VCaP (cell line): Measurements from ENCODE around the gene GNB5.

Experiments
- H3K27ac ChIP-seq: fragments of 450-650 bp; 2 replicates; pipeline ENCODE4 v1.5.1; 2017
- TF ChIP-seq, protein P1 (sequence below): fragments of 450-650 bp; conservative IDR thresholded peaks from 2 replicates; pipeline ENCODE4 v1.5.1; 2017; ENCODE audit warnings: mild to moderate bottlenecking, moderate library complexity

GNB5 gene

DNA sequence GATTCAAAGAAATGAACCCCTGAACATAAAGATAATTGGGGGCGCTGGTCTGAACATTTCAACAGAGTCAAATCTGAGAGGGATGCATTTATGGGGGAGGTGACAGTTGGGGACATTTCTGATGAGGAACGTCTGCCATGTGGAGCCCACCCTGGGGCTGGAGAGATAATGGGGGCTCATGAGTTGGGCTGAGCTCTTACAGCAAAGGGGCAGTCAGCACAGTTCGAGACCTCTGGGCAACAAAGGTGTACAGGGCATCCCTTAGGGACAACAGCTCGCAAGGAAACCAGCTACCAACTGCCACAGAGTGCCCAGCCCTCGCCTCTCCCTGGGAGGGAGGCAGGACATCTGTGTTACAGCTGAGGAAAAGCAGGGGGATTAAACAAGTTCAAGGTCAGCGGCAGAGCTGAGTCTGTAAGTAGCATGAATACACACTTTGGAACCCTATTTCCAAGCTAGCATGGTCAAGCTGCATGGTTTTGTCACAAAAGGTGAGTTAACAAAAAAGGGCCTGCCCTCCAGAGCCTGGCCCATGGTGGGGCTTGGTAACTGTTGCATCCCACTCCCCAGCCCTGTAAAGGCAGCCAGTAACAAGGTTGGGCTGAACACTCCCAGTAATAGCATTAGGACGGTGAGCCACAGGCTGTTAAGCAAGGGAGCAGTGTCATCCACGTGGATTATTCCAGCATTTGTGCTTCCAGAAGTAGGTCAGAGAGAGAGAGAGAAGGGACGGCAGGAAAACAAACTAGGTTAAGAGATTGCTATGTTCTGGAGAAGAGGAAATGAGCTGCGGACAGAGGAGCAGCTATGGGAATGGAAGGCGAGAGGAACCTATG, 4.3 kb downstream of the GNB5 start:
- no peak overlapping the region for H3K27ac ChIP-seq
- TF ChIP-seq, protein P1, sequence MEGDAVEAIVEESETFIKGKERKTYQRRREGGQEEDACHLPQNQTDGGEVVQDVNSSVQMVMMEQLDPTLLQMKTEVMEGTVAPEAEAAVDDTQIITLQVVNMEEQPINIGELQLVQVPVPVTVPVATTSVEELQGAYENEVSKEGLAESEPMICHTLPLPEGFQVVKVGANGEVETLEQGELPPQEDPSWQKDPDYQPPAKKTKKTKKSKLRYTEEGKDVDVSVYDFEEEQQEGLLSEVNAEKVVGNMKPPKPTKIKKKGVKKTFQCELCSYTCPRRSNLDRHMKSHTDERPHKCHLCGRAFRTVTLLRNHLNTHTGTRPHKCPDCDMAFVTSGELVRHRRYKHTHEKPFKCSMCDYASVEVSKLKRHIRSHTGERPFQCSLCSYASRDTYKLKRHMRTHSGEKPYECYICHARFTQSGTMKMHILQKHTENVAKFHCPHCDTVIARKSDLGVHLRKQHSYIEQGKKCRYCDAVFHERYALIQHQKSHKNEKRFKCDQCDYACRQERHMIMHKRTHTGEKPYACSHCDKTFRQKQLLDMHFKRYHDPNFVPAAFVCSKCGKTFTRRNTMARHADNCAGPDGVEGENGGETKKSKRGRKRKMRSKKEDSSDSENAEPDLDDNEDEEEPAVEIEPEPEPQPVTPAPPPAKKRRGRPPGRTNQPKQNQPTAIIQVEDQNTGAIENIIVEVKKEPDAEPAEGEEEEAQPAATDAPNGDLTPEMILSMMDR = no peak

DNA sequence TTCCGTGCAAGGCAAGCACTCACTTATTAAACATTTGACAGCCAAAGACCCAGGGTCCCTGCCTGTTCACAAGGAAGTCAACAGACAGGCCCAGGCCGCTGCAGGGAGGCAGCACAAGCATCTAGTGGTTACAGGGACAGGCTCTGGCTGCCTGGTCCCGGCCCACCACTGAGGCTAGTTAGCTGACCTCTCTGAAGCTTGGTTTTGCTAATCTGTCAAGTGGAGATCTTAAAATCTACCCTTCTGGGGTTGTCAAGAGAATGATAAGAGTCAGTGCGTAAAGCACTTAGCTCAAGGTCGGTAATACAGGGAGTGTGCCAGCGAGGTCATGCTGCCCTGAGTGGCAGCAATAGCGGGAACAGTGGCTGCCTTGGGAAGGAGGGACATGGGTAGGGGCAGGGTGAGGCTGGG, 6.0 kb downstream of the GNB5 start:
- TF ChIP-seq, protein P1 = no peak
- no peak overlapping the region for H3K27ac ChIP-seq

DNA sequence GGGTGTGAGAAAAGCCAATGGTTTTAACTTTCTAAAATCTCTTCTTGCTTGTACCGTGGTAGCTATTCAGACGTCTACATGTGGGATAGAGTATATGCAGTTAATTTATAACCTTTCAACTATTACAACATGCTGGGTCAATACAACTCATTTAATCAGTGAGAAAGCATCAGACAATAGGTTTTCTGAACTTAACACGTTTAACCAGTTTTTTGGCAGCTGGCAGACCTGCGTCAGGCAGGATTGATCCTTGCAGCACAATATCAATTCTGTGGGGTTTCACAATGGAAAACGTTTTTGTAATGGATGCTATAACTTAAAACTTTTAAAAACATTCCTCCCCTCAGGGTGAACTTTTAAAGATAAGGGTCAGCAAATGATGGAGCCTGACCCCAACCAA, 6.5 kb downstream of the GNB5 start:
- H3K27ac ChIP-seq = no peak overlapping the region
- TF ChIP-seq, protein P1 = no peak

DNA sequence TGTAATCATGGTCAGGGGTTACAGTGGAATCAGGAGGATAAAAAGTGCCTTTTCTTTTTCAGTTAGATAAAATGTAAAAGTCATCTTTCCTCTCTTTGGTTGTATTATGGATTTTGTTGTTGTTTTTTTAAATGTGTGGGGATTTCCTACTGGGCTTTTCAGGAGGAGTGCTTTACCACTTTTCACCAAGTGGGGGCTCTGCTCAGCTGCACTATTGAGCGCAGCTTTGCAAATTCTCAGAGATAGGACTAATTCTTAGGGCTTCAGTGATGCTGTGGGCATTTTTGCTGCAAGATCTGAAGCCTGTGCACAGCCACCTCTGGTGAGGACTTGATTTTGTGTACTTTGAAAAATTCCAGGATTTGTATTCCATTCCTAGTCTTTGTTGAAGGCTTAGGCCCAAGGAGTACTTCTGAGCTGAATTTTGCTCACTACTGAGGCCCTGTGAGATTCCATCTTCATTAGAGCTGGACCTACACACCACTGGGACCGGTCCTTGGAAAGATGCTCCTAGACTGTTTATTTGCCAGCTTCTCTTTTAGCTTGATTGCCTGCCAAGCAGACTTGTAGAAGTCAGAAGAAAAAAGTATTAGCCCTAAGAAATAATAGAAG, 7.5 kb downstream of the GNB5 start:
- H3K27ac ChIP-seq = no peak overlapping the region
- TF ChIP-seq, protein P1 = peak; percentile 69

DNA sequence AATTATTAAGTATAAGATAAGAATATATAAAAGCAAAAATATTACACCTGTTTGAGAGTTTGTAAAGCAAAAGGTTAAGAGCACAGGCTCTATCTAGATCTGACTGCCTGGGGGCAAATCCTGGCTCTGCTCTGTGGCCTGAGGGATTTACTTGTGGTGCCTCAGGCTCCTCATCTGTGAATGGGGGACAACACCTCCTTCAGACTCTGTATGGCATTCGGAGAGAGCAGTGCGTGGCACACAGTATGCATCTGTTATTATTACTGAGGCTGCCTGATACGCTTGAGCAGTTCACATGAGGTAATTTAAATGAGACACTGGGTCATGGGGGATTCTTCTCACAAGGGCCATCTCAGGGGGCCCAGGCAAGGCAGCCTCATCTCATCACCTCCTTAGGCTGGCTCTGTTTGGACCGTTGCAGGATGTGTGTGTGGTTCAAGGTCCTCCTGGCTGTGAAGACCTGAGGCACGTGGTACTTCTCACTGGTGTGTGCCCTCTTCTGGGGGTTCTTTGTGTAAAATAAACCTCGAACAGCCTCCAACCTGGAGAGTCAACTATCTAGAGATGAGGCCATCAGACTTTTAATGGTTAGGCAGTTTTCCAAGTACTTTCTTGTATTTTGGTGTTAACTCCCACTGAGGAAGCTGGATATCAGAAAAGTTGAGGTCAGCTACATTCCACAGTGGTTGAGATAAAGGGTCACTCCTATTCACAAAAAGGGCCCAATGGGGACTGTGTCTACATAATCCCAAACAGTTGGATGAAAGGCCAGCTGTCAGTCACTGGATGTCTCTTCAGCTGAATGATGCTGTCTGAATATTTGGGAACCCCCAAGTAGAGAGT, 9.0 kb downstream of the GNB5 start:
- TF ChIP-seq, protein P1 = no peak
- no peak overlapping the region for H3K27ac ChIP-seq

DNA sequence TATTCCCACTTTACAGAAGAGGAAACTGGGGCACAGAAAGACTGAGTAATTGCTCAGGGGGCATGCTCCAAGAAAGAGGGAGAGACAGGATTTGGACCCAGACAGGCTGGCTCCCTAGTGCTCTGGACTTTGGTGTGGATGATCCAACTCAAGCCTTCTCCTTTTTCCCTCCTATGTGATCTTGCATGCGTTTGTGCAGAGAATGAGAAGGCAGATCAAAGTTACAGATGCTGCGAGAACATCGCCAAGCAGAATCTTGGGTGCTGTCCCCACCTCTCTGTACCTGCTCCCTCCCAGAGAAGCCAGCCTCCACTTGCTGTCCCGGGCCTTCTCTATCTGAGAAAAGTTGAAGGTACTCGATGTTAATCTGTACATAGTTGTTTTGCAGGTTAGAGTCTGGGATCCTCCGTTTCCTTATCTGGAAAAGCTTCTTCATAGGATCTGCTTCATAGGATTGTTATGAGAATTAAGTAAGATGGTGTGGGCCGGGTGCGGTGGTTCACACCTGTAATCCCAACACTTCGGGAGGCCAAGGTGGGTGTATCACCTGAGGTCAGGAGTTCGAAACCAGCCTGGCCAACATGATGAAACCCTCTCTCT, 10.2 kb downstream of the GNB5 start:
- peak overlapping the region; percentile 89 for H3K27ac ChIP-seq
- TF ChIP-seq, protein P1 = no peak
